Heart left ventricle (tissue), 16 donors: ENCODE results near the gene PPP1R37. TPM values are rescaled to one million over a fixed set of nuclear protein-coding genes. Genes with fewer than 3 reads are reported as not detected.

Experiments
- ATAC-seq, 4 donors: fragments of 200-7000 bp; cut with Tn5 transposase; one replicate each; pipeline ENCODE4 v1.9.1; 2020 to 2022; ENCODE audit warnings: moderate library complexity in 4 of 4, mild to moderate bottlenecking in 3 of 4, moderate number of reproducible peaks in 1 of 4
- DNase-seq, 5 donors: peaks; one replicate each; pipeline ENCODE4 v3.0.0-alpha.2; 2020
- H3K27ac ChIP-seq, 12 donors: fragments of 200-600 bp; sonication (generic) in 4 of 12; one replicate each; pipeline versions ENCODE4 v1.5.0 to v1.8.0; 2016 to 2022; ENCODE audit warnings: mild to moderate bottlenecking in 2 of 12
- H3K27me3 ChIP-seq, 9 donors: fragments of 200-600 bp; sonication (generic) in 2 of 9; one replicate each; pipeline versions ENCODE4 v1.5.1 to v1.8.0; 2016 to 2022; ENCODE audit warnings: mild to moderate bottlenecking in 3 of 9
- H3K36me3 ChIP-seq, 9 donors: fragments of 200-600 bp; sonication (generic) in 2 of 9; one replicate each; pipeline versions ENCODE4 v1.5.0 to v1.8.0; 2018 to 2022; ENCODE audit warnings: mild to moderate bottlenecking in 2 of 9
- H3K4me1 ChIP-seq, 12 donors: fragments of 200-600 bp; sonication (generic) in 4 of 12; one replicate each; pipeline versions ENCODE4 v1.5.0 to v1.8.0; 2016 to 2022; ENCODE audit warnings: mild to moderate bottlenecking in 3 of 12
- H3K4me3 ChIP-seq, 12 donors: fragments of 200-600 bp; sonication (generic) in 4 of 12; one replicate each; pipeline versions ENCODE4 v1.5.0 to v1.8.0; 2017 to 2022; ENCODE audit warnings: mild to moderate bottlenecking in 9 of 12, moderate library complexity in 4 of 12
- H3K9me3 ChIP-seq, 12 donors: fragments of 200-600 bp; sonication (generic) in 4 of 12; one replicate each; pipeline versions ENCODE4 v1.5.0 to v1.8.0; 2016 to 2022; ENCODE audit warnings: mild to moderate bottlenecking in 1 of 12
- CTCF ChIP-seq, 12 donors: fragments of 200-600 bp; sonication (generic) in 4 of 12; IDR thresholded peaks; one replicate each; pipeline versions ENCODE4 v1.5.0 to v1.8.0; 2018 to 2022; ENCODE audit warnings: antibody characterized with exemption in 12 of 12, mild to moderate bottlenecking in 5 of 12
- POLR2A ChIP-seq, 2 donors: fragments of 450-650 bp; IDR thresholded peaks; one replicate each; pipeline ENCODE4 v1.6.1; 2017; ENCODE audit warnings: antibody characterized with exemption in 2 of 2, mild to moderate bottlenecking in 2 of 2, moderate library complexity in 2 of 2
- WGBS, 4 donors: extraction: QIAGEN DNeasy Blood & Tissue Kit in 2 of 4; methylation state at CpG; one replicate each; pipeline versions ENCODE4 v1.1.5 to v1.1.7; 2013 to 2018; 5-methylcytosine and 5-hydroxymethylcytosine counted together
- intact Hi-C, 10 donors: fragments of 100-400 bp; cut with DNase I; formaldehyde crosslinking; loops; one replicate each; pipeline versions ENCODE4 v1.11.1 to v1.14.2; 2022
- long read RNA-seq, 3 donors: library from polyadenylated mRNA; unstranded; transcript quantifications; one replicate each; pipeline ENCODE4 v2.0.0, GENCODE V29; 2020 to 2021
- polyA plus RNA-seq, 2 donors: library from polyadenylated mRNA; stranded (reverse); fragments of 200-250 nt; gene quantifications; one replicate each; pipeline ENCODE4 v1.2.3, GENCODE V29; 2013
- total RNA-seq, 9 donors: library from RNA; depleted of rRNA in 2 of 9; stranded (reverse); fragments of >200 nt in 2 of 9; fragmentation: NEBNext Ultra II Directional in 3 of 9; extraction: Animal tissue kit (Norgen Biotek cat#: 25700) in 3 of 9; gene quantifications; one replicate each; pipeline versions ENCODE4 v1.1.0 to v1.2.4, GENCODE V29; 2016 to 2023
- donor health status: ischemic (EF 13 %, LVEDD 7.1; RV severe dilation, severe dysfunction).
- donor health status: healthy with polysubstance abuse.
- donor health status: DM: no; HTN: yes; CAD: no.
- donor health status: DM: no; HTN: no; CAD: no.
- donor health status: ischemic (EF 25% LVEDD 6.9; RV normal size, moderate dysfunction).
- donor health status: ischemic (EF 25% LVEDD 5.7; RV mildly dilated, moderate dysfunction).
- donor health status: healthy.
- donor health status: DM: yes; HTN: yes; CAD: no.
- donor health status: ischemic (EF 35%, LVEDD 5.7; RV mildly dilated, moderate dysfunction).
- donor health status: nonischemic (EF 11% LVEDD 7.7; RV severe dilation, severe dysfunction).
- donor health status: DM: yes; HTN: yes; CAD: no.
- donor health status: PGD.
- donor health status: ischemic (EF 29% LVEDD 5.4; RV normal size, mild dysfunction).
- donor health status: nonischemic (EF 23%, LVEDD 6.1; RV moderate dilation, normal function).

PPP1R37 gene, protein sequence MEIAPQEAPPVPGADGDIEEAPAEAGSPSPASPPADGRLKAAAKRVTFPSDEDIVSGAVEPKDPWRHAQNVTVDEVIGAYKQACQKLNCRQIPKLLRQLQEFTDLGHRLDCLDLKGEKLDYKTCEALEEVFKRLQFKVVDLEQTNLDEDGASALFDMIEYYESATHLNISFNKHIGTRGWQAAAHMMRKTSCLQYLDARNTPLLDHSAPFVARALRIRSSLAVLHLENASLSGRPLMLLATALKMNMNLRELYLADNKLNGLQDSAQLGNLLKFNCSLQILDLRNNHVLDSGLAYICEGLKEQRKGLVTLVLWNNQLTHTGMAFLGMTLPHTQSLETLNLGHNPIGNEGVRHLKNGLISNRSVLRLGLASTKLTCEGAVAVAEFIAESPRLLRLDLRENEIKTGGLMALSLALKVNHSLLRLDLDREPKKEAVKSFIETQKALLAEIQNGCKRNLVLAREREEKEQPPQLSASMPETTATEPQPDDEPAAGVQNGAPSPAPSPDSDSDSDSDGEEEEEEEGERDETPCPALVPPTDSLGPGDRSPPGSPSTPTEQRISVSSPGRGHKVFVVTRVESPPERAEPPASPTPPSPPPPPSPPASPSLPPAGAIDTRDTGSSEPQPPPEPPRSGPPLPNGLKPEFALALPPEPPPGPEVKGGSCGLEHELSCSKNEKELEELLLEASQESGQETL
- total RNA-seq (10 to 100 TPM; 16.0 to 33.7 (median 17.1) TPM), polyA plus RNA-seq (10 to 100 TPM; 24.0 to 27.9 TPM)
- long read RNA-seq, donor 1, partial matches to known transcripts, result 4 of 9 reads
- long read RNA-seq, donor 1, other reads (novel, unspliced or antisense), result 1 of 9 reads
- long read RNA-seq, donor 2, partial matches to known transcripts, result 1 of 2 reads
- long read RNA-seq, donor 2, other reads (novel, unspliced or antisense), result 0 of 2 reads
- long read RNA-seq, donor 3, transcript PPP1R37-201 (13 exons, 3,163 nt), result major isoform, 7 of 10 reads
- long read RNA-seq, donor 3, partial matches to known transcripts, result 1 of 10 reads
- long read RNA-seq, donor 3, other reads (novel, unspliced or antisense), result 2 of 10 reads

- peaks cover 10 to 66% (median 49%) of the 10 kb centered on the region in 12 donors for H3K4me1 ChIP-seq
- intact Hi-C loops, result loop anchor here in 6 of 10 donors (2.0 to 10.0 kb wide), 8 partner anchors 14 to 159 kb away; partner anchors contain the start of genes BLOC1S3 (in 4 of the 6), TRAPPC6A (in 4 of the 6), GEMIN7 (in 2 of the 6) and EXOC3L2 (in 1 of the 6)
- WGBS, 4 donors, result 0% methylated on average over 55 to 103 of the region's 103 CpGs
Measured at GRCh38 chr19:45092747-45093678, at the start of gene PPP1R37. Gene PPP1R37, plus strand, starts transcription at chr19:45093179. Its CDS starts 147 bp downstream, at chr19:45093326.

GRCh38 chr19:45045671-45046353 lies 47.2 kb upstream of the PPP1R37 start:
- 52 to 75% (median 60%) methylated on average over 13 to 14 of the region's 14 CpGs for WGBS, 4 donors
- Histone ChIP-seq H3K9me3 (no peaks in the 10 kb centered on the region), H3K4me3 (no peak overlapping the region), H3K27me3 (no peaks in the 10 kb centered on the region), H3K27ac (peak overlapping the region in 8 of 12 donors; percentile 1 to 66 (median 38)), H3K36me3 (peaks cover 0 to 63% (median 48%) of the 10 kb centered on the region in 9 donors), H3K4me1 (peaks cover 0 to 67% (median 45%) of the 10 kb centered on the region in 12 donors)
- TF ChIP-seq POLR2A (IDR thresholded peaks at IDR 0.05) (no peak), CTCF (IDR thresholded peaks at IDR 0.05) (no peak)
- intact Hi-C loops, result loop anchor here in 1 of 10 donors (10.0 kb wide), 1 partner anchor 141 kb away; the partner anchor contains the start of gene APOE
- DNase-seq, result no peak
- peak; percentile 37 to 70 (median 48) for ATAC-seq

More at GRCh38 chr19:45092747-45093678, at the start of gene PPP1R37:
- Histone ChIP-seq H3K4me3 (peak within 1 kb of the TSS; percentile 65 to 99 (median 96)), H3K9me3 (no peaks in the 10 kb centered on the region), H3K27me3 (no peaks in the 10 kb centered on the region), H3K27ac (peak within 1 kb of the TSS; percentile 21 to 96 (median 89)), H3K36me3 (peaks cover 0 to 18% (median 12%) of the 10 kb centered on the region in 9 donors)
- TF ChIP-seq CTCF (IDR thresholded peaks at IDR 0.05) (peak in 10 of 12 donors; percentile 10 to 55 (median 34)), POLR2A (IDR thresholded peaks at IDR 0.05) (peak in 1 of 2 donors; percentile 34)
- ATAC-seq (peak; percentile 86 to 94 (median 88)), DNase-seq (peak; percentile 92 to 97 (median 96))

DNA sequence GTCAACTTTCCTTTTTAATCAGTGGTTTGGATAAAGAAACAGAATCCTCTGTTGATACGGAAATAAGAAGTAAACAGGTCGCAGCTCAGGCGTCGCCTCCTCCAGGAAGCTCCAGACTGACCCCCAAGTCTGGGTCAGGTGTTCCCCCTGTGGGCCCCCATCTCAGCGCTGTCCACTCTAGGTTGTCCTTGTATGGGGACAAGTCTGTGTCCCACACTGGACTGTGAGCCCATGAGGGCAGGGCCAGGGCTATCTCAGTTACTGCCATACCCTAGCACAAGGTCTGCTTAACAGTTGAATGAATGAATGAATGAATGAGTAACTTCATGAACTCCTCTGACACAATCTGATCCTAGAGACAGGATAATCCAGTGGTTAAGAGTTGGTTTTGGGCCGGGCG lies 46.6 kb upstream of the PPP1R37 start:
- peaks cover 0 to 60% (median 43%) of the 10 kb centered on the region in 9 donors for H3K36me3 ChIP-seq
- no peaks in the 10 kb centered on the region for H3K9me3 ChIP-seq
- H3K4me3 ChIP-seq, result no peak overlapping the region
- H3K27me3 ChIP-seq, result no peaks in the 10 kb centered on the region
- ATAC-seq (peak in 1 of 4 donors; percentile 27), DNase-seq (no peak)
- WGBS, 4 donors, result 75 to 78% (median 76%) methylated on average over 7 of the region's 7 CpGs
- TF ChIP-seq CTCF (IDR thresholded peaks at IDR 0.05) (no peak), POLR2A (IDR thresholded peaks at IDR 0.05) (no peak)
- intact Hi-C loops, result loop anchor here in 1 of 10 donors (10.0 kb wide), 1 partner anchor 142 kb away; the partner anchor contains the start of gene APOE
- H3K4me1 ChIP-seq, result peaks cover 0 to 61% (median 40%) of the 10 kb centered on the region in 12 donors
- peak overlapping the region in 6 of 12 donors; percentile 1 to 66 (median 40) for H3K27ac ChIP-seq
